GM18502 (cell line): ENCODE measurements around the gene PPT2.
A peak's percentile ranks its signal among the peaks of the same experiment; 100 is the strongest.
"Not testable (repeated sequence)": the region's sequence is repeated elsewhere in the genome, so short reads cannot be mapped to it uniquely, and the experiment has no call there.

Experiments
- ATAC-seq: cut with Tn5 transposase; IDR thresholded peaks from one replicate; pipeline ENCODE4 v1.9.1; 2021; ENCODE audit warnings: mild to moderate bottlenecking; ENCODE audit not compliant: unreplicated experiment, poor library complexity

Gene PPT2

DNA sequence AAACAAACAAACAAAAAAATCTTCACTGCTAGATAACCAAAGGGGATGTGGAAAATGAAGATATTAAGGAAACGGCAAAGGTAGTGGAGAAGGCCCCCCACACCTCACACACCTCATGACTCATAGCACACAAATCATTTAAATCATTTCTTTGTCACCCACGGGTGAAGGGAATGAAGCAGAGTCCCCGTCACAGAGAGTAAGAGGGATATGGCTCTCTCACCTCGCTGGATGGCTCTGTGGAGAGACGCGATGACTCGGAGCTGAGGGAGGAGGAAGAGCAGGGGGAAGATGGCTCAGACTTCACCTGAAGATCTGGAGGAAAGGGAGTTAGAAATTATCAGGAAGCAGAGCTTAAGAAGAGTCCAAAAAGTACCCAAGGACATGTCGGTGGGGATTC, 27.1 kb upstream of the PPT2 start:
- no peak for ATAC-seq

DNA sequence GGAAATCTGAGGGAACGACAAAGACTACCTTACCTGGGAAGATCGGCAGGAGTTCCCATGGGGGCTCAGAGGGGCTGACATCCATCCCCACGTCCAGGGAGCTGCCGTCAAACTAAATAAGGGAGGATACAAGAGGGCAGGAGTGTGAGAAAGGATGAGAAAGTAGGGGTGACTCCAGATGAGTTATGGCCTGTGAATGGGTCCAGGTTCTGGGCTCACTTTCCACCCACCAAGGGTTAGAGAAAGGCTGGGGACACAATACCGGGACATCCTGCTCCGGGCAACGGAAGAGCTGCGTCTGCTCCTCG, 26.6 kb upstream of the PPT2 start:
- ATAC-seq, result no peak

DNA sequence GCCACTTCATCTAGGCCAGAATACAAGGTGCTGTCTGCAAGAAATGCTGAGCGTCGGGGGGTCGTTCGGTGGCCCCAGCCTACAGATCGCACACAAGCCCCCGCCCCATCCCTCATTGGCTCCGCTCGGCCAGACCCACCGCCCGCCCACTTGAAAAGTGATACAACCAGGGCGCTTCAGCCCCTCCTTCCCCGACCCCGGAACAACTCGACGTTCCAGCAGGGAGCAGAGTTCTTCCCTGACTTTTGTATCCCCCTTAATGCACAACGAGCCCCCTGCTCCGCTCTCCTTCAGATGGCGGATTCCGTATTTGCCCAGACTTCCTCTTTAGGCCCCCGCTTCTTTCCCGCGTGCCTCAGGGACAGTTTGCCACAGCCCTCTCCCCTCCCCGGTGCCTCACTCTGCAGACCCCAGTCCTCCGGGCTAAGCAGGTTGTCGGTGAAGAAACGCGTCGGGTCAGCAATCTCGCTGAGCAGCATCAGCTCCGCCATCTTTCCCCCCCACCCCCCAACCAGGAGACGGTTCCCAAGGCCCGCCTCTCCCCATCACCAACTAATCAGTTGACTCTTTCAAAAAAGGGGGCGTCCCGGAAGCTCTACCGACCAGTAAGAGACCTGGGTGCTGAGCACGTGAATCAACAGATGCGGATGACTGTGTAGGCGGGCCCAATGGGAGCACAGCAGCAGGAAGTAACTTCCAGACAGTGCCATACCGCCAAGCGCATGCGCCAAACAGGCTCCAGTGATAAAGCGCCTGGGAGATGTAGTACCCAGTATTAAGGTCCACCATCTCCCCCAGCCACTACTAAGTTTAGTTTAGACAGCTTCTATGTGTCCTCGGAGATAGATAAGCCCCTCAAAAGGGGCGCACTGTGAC, 26.0 kb upstream of the PPT2 start, which contains the start of gene ATF6B:
Gene ATF6B, minus strand, starts transcription at position 530 of the 876 bp plus-strand sequence. Its CDS starts 39 bp downstream, at position 491.
- peak; percentile 84 for ATAC-seq

DNA sequence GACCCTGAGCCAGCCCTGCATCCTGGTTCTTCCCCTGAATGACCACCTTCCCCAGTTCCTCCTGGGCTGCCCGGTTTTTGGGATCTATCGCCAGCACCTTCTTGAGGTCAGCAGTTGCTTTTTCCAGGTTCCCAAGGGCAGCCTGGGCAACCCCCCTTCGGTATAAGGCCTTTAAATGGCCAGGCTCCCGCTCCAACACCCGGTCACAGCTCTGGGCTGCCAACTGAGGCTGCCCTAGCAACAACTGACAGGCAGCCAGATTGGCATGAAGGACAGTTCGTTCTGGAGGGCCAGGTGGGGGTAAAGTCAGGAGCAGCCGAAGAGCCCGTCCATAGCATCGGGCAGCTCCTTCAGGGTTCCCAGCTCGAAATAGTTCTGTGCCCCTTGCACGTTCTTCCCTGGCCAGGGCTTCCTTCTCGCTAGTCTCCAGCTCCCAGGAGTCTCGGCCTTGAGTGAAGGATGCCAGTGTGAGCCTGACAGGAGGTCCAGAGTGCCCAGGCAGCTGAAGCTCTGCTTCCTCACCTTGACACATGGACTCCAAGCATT, 25.1 kb upstream of the PPT2 start:
- ATAC-seq, result no peak

DNA sequence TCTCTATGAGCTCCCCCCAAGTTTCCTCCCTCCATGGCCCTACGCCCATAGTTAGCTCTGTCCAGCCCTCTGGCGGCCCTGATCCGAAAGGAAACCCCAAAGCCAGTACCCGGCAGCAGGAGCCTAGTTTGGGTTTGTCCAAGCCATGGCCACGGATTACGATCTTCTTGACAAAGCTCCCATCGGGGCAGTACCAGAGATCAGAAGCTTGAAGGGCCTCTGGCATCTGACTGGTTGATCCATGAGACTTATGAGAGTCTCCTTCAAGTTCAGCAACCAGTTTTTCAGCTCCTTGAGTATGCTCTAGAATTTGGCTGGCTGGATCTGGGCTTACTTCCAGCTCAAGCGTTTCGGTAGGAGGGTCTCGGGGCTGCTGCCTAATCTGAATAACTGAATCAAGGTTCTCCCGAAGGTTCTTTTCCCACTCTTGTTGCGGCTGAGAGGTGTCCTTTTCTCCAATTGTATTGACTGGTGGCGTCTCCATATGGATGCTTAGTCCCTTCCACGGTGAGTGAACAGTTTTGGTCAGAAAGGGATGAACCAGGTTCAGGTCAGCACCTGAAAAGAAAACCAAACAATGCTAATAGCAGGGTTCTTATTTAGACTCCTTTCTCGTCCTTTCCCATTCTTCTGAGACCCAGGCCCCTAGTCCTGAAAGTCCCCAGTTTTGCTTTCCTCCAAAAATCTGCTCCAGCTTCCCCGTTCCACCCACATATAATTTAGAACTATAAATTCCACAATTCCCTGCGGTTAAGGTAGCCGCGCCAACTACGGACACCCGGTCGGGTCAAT, 24.4 kb upstream of the PPT2 start:
- ATAC-seq, result no peak

DNA sequence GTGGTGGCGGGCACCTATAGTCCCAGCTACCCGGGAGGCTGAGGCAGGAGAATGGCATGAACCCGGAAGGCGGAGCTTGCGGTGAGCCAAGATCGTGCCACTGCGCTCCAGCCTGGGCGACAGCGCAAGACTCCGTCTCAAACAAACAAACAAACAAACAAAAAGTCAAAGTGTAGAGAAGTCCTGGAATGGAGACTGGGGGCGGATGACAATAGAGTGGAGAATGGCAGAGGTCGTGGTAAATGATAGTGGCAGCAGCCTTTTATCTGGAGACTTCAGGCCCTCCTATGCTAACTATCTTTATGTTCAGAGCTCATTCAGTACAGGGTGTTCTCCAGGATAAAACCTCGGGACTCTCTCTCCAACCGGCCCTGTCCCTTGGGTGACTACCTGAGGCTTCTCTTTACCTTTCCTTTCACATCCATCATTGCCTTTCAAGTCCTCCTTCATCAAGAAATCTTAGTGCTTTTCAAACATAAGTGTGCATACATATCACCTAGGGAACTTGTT, 22.4 kb upstream of the PPT2 start:
- no peak for ATAC-seq

DNA sequence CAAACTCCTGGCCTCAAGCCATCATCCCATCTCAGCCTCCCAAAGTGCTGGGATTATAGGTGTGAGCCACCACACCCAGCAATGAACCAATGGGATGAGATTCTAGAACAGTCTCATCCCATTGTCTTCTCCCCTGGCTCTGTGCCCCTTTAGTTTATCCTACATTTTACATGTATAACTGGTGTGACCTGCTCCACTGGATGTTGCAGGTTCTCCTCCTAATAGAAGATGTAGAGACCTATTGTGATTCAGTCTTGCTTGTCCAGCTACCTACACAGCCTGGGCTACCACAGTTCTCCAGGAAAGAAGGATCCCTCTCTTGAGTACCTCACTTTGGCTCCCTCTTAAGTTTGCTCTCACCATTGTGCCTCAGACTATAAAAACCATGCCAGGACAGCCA, 21.8 kb upstream of the PPT2 start:
- ATAC-seq, result no peak

DNA sequence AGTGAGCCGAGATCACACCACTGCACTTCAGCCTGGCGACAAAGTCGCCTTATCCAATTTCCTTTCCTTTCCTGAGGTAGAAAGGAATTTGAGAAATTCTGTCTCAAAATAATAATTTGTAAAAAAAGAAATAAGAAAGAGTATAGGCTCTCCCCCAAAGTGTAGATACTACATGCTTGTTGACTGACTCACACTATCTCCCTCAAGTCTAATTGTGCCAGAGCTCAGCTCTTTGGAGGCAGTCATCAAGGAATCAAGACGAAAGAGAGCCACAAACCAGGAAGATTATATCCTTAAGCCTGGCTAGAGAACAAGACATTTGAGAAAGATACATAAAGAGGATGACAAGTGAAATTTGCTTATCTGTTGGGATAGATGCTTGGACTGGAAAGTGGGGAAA, 20.2 kb upstream of the PPT2 start:
- ATAC-seq, result no peak

DNA sequence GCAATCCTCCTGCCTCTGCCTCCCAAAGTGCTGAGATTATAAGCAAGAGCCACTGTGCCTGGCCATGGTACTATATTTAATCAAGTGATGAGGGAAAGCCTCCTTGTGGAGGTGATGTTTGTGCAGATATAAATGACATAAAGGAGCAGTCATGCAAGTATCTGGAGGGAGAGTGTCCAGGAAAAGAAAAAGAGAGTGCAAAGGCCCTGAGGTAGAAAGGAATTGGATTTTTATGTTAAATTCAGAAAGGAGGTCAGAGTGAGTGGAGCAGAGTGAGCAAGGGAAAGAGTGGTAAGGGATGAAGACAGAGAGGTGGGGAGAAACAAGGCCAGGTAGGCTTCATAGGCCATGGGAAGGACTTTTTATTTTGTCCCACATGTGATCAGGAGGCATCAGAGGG, 16.5 kb upstream of the PPT2 start:
- ATAC-seq, result no peak

DNA sequence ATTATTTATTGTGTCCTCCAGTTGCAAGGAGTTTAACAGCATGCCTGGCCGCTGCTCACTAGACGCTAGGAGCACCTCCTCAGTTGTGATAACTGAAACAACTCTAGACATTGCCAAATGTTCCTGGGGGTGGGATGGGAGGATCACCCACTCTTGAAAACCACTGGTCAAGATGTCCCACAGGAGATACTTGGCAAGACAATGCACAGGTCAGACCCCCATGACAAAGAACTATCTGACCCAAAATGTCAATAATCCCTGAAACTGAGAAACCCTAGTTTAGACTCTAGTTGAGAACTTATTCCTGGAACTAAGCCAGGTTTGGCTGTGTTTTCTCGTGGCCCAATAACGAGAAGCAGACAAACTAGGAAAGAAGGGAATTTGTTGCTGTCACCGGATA, 14.4 kb upstream of the PPT2 start:
- ATAC-seq, result no peak

DNA sequence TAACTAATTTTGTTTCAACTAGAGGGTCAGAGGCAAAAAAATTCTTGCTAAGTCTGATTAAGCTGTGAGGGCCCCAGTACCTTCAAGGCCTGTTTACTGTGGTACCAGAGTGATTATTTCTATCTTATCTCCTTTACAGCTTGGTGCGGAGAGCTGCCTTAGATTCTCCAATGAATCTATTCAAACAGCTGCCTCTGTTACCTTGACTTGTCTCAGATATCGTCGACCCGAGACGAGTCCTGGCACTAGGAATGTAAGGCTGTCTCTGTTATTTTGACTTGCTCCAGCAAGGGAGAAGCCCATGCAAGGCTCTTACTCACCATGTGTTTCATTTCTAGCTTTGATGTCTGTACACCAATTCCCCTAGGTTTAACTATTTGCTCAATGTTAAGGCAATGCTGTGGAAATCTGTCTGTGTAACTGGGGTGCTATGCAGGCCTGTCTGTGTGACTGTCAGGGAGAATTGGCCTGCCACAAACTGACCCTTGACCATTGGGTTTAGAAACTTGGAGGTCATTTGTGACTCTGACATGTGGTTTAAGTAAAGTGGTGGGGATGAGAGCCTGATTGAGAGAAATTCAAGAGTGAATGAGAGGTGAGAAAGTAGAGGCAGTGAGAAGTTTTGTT, 13.4 kb upstream of the PPT2 start:
- ATAC-seq, result no peak

DNA sequence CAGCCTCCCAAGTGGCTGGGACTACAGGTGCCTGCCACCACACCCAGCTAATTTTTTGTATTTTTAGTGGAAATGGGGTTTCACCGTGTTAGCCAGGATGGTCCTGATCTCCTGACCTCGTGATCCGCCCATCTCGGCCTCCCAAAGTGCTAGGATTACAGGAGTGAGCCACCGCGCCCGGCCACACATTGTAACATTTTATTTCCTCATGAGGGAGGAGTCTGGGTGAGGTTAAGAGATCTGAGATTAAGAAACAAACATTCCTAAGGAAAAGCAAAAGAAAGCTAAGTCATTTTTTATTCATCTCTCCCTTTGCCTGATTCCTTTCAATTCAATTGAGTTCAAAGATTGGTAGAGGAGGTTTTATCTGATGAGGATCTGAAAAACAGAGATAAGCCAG, 9.7 kb upstream of the PPT2 start:
- not testable (repeated sequence) for ATAC-seq

DNA sequence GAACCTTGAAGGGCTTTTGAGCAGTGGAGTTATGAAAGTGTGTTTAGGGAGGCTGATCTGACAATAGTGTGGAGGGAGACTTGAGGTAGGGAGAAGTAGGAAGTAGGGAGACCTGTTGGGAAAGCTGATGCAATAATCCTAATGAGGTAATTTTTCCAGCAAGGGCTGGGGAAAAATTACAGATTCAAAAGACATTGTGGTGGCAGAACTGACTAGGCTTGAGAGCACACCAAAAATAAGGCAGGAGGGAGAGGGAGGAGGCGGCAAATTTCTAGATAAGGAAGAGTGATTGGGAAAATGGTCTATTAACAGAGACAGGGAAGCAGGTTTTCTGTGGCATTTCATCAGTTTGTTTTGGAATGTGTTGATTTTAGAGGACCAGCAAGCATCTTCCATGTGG, 7.7 kb upstream of the PPT2 start:
- no peak for ATAC-seq

DNA sequence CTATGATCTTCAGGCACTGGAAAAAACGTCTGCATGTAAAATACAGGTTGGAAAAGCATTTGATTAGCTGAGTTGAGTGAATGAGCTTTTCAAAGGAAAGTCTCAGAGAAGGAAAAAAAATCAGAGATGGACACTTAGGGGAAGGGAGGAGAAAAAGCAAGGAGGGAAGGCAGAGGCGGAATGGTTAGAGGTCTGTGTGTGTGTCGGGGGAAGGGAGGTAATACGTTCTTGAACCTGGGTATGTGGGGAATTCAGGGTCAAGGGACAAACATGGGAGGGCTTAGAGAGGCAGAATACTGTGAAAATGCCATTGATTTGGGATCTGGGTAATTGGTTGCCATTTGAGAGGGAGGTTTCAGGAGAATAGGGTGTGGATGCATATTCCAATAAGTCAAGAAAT, 7.3 kb upstream of the PPT2 start:
- no peak for ATAC-seq

DNA sequence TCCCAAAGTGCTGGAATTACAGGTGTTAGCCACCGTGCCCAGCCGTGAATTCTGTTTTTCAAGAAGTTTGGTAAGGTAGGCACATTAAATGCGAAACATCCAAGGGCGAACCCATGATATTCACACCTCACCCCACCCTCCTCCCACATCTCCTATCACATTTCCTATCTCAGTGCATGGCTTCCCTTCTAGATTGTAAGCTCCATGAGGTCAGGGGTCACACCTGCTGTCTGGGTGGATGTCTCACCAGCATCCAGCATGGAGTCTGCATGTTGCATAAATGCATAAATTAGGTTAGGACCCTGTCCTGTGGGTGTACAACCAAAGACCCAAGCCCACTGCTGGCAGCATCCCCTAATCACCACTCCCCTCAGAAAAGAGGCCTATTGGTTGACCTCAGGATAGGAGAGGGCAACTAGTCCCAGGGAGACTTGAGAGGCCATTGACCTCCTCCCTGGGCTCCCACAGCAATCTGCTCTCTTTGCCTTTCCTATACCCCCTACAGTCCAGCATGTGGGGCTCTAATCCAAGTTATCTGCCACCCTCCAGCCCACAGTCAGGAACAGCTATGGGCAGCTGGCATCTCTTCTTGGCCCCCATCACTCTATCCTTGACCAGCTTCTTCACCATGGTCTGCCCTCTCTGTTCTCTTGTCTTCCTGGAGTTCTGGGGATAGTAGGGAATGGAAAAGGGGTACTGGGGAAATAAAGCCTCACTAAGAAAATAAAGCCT, 6.4 kb upstream of the PPT2 start:
- no peak for ATAC-seq

DNA sequence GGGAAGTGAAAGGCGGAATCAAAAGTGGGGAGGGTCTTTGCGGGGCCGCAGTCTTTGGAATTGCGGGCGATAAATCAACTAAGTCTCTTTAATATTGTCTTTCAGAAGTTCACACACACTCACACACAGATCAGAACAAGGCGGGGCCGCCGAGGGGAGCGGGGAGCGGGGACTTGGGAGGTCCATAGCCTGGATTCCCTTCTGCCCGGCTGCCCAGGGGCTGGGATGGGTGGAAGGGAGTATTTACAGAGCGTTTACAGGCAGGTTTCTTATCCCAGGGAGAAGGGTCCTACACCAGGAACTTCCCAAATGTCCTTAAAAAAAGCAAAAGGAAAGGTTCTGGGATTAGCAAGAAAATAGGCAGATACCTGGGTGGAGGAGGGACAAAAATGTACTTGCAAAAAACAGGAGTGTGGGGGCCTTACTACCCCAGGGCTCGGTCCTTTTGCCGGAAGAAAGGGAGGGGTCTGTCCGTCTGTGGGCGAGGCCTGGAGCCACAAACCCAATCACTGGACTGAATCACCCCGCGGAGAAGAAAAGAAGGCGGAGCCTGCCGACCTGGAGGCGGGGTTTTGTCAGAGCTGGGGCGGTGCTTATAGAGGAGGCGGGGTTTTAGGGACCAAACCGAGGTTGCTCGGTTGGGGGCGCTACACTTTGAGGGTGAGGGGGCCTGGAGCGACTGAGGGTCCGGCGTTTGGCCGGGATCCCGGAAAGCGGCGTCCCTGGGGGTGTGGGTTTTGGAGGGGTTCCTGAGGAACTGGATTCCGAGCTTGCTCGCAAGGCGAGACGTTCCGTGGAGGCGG, 5.5 kb upstream of the PPT2 start:
- no peak for ATAC-seq

DNA sequence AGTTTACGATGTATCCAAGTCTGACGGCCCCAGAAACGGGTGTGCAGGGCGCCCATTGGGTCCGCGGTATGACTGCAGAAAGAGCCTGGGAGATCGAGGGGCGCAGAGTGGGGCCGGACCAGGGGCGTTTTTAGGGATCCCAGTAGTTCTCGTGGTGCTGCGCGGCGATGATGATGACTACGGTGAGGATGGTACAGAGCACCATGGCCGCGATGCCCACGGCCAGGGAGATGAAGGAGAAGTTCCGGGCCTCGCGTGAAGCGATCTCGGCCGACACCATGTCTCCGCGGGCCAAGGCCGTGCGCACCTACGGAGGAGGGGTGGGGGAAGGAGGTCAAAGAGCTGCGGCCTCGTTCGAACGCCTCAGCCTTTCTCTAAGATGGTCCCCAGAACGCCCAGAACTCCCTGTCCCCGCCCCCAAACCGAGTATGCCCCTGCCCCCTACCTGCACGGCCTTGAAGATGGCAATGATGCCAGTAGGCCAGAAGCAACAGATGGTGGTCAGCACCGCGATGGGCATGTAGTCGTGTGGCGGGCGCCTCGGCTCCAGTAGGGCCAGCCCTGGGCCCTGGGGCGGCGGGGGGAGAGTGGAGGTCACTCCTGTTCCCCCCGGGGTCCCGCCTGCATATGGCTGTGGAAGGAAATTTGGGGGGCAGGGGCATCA, 4.7 kb upstream of the PPT2 start:
- no peak for ATAC-seq

DNA sequence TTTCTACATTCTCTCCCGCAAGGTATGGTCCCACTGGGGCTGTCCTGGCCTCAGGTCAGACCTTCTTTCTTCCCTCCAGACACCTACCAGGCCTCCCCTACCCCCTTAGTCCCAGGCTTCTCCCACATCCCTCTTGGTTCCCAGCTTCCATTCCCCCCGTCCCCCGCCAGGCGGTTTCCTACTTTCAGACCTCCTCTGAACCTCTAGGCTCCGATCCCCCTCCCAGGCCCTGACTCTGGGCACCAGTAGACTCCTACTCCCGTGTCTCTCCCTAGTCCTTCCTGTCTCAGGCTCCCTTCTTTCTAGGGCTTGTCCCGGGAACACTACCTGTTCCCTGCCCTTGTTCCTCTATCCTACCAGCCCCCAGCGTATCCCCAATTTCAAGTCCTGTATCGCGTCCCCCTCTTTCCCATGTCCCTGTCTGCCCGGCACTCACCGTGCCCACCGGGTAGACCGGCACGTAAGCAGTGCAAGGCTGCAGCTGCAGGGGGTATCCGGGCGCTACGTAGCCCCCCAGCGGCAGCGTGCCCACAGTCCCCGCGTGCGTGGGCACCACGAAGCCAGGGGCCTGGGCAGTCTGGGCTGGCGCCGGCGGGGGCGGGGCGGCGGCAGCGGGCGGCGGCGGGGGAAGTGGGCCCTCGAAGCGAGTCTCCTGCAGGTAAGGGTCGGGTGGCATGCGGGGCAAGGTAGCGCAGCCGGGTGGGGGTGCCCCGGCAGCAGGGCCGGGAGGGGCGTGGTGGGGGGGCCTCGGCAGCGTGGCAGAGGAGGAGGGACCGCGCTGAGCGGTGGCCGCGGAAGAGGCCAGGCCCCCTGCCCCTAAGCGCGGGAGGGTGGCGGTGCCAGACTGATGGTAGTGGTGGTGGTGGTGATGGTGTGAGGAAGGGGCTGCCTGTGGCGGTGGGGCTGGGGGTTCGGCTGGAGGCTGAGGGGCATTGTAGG, 3.7 kb upstream of the PPT2 start:
- ATAC-seq, result no peak
